Stomach (tissue), 9 donors: ENCODE measurements around the gene SLC24A3. TPM values are rescaled to one million over a fixed set of nuclear protein-coding genes. Genes with fewer than 3 reads are reported as not detected.

Source experiments
- DNase-seq, 2 donors: peaks; one replicate each; pipeline versions ENCODE4 v3.0.0 to v3.0.0-alpha.2; 2013 to 2019
- H3K27ac ChIP-seq, 5 donors: fragments of 200-600 bp in 4 of 5; sonication (generic) in 4 of 5; one replicate each; pipeline ENCODE4 v1.5.1; 2013 to 2019; ENCODE audit warnings: mild to moderate bottlenecking in 1 of 5, moderate library complexity in 1 of 5
- H3K27me3 ChIP-seq, 3 donors: fragments of 200-600 bp; sonication (generic); one replicate each; pipeline ENCODE4 v1.5.1; 2017 to 2019; ENCODE audit warnings: mixed run types in 1 of 3
- H3K36me3 ChIP-seq, 4 donors: fragments of 200-600 bp; sonication (generic); 1 replicate in 3 of 4; 2 replicates in 1 of 4; pipeline ENCODE4 v1.5.1; 2016 to 2019
- H3K4me1 ChIP-seq, 4 donors: fragments of 200-600 bp; sonication (generic); one replicate each; pipeline ENCODE4 v1.5.1; 2016 to 2019
- H3K4me3 ChIP-seq, 4 donors: fragments of 200-600 bp; sonication (generic) in 3 of 4; one replicate each; pipeline ENCODE4 v1.5.1; 2016 to 2019; ENCODE audit warnings: mild to moderate bottlenecking in 1 of 4
- H3K9me3 ChIP-seq, 4 donors: fragments of 200-600 bp; sonication (generic); one replicate each; pipeline ENCODE4 v1.5.1; 2016 to 2019
- CTCF ChIP-seq, 7 experiments: fragments of 450-650 bp in 4 of 7; fragments of 200-600 bp in 3 of 7; sonication (generic) in 3 of 7; IDR thresholded peaks; one replicate each; pipeline ENCODE4 v1.5.1; 2016 to 2019; ENCODE audit warnings: antibody characterized with exemption in 7 of 7, control low read depth in 2 of 7, mild to moderate bottlenecking in 1 of 7
- EP300 ChIP-seq: sonication (generic); formaldehyde crosslinking; IDR thresholded peaks from one replicate; pipeline ENCODE4 v1.6.1; 2017; ENCODE audit warnings: antibody characterized with exemption
- POLR2A ChIP-seq, 4 donors: fragments of 450-650 bp; IDR thresholded peaks; one replicate each; pipeline ENCODE4 v1.6.1; 2016; ENCODE audit warnings: antibody characterized with exemption in 4 of 4, control low read depth in 2 of 4, mild to moderate bottlenecking in 1 of 4, moderate library complexity in 1 of 4
- POLR2AphosphoS5 ChIP-seq, 3 donors: sonication (generic); formaldehyde crosslinking; IDR thresholded peaks; one replicate each; pipeline ENCODE4 v1.6.1; 2016; ENCODE audit warnings: antibody characterized with exemption in 3 of 3
- WGBS, 5 donors: extraction: QIAGEN DNeasy Blood & Tissue Kit in 3 of 5; methylation state at CpG; one replicate each; pipeline versions ENCODE4 v1.1.5 to v1.1.7; 2013 to 2018; 5-methylcytosine and 5-hydroxymethylcytosine counted together
- intact Hi-C: fragments of 100-400 bp; cut with DNase I; formaldehyde crosslinking; loops from one replicate; pipeline ENCODE4 v1.15.1; 2023; ENCODE audit warnings: low total_unique reads
- polyA plus RNA-seq, 3 donors: library from polyadenylated mRNA; stranded (reverse); fragments of 200-250 nt; gene quantifications; one replicate each; pipeline ENCODE4 v1.2.3, GENCODE V29; 2013
- total RNA-seq, 5 donors: library from RNA; depleted of rRNA; stranded (reverse); fragments of >200 nt; gene quantifications; one replicate each; pipeline versions ENCODE4 v1.1.0 to v1.2.3, GENCODE V29; 2014 to 2016
- donor health status: healthy with polysubstance abuse.
- donor health status: Bipolar disorder and iron deficiency.
- donor health status: healthy.

The SLC24A3 gene
- total and polyA plus RNA-seq, 8 donors = 1.8 to 9.0 (median 4.5) TPM

DNA sequence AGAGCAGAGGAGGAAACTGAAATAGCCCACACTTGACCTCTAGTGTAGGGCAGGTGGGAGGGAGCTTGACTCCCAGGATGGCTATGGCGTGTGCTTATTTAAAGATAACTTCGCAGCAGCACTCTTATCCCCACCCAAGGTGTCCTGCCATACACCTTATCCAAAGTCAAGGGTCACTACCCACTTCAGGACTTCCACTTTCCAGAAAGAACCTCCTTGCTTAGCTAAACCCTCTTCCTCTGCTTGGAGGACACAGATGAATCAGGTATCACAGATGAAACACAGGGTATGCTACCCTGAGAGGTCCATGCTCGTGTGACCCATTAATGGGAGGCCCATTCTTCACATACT is 547.9 kb downstream of the SLC24A3 start:
- intact Hi-C loops = no loop called here
- peaks cover 19 to 56% (median 44%) of the 10 kb centered on the region in 4 donors for H3K4me1 ChIP-seq

DNA sequence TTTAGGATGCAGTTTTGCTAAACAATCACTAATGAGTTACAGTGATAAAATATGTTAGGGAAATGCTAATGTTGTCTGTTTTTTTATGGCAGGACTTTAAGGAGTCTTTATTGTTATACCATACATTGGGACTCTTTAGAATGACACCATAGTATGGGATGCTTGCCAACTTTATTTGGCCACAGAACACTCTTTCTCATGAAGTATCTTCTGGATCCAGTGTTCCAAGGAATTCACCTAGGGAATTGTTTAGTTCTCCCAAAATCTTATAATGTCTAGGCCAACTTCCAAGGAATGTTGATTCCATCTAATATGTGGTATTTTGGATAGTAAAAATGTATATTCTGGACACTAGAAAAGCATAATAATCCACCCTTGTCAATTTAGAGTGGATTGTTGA is 548.9 kb downstream of the SLC24A3 start:
- Histone ChIP-seq H3K27ac (peak overlapping the region in 2 of 5 donors; percentile 26 to 98), H3K4me3 (no peak overlapping the region), H3K27me3 (peaks cover 0 to 4% (median 0%) of the 10 kb centered on the region in 3 donors), H3K4me1 (peaks cover 19 to 56% (median 42%) of the 10 kb centered on the region in 4 donors), H3K9me3 (no peaks in the 10 kb centered on the region), H3K36me3 (no peaks in the 10 kb centered on the region)
- TF ChIP-seq EP300 = no peak
- TF ChIP-seq POLR2A (IDR thresholded peaks at IDR 0.05) = no peak
- TF ChIP-seq CTCF (IDR thresholded peaks at IDR 0.05) = no peak
- no peak for TF ChIP-seq POLR2AphosphoS5 (IDR thresholded peaks at IDR 0.05)
- intact Hi-C loops = no loop called here
- DNase-seq = peak in 1 of 2 donors; percentile 52

More for the DNA sequence above, 547.9 kb downstream of the SLC24A3 start:
- Histone ChIP-seq H3K27ac (peak overlapping the region; percentile 16 to 98 (median 94)), H3K36me3 (no peaks in the 10 kb centered on the region), H3K9me3 (no peaks in the 10 kb centered on the region), H3K4me3 (peak overlapping the region in 1 of 4 donors; percentile 72), H3K27me3 (peaks cover 0 to 4% (median 0%) of the 10 kb centered on the region in 3 donors)
- 48 to 83% (median 71%) methylated on average over 3 of the region's 3 CpGs for WGBS, 5 donors
- TF ChIP-seq CTCF (IDR thresholded peaks at IDR 0.05) (no peak), POLR2AphosphoS5 (IDR thresholded peaks at IDR 0.05) (no peak), EP300 (no peak), POLR2A (IDR thresholded peaks at IDR 0.05) (no peak)
- DNase-seq = no peak

DNA sequence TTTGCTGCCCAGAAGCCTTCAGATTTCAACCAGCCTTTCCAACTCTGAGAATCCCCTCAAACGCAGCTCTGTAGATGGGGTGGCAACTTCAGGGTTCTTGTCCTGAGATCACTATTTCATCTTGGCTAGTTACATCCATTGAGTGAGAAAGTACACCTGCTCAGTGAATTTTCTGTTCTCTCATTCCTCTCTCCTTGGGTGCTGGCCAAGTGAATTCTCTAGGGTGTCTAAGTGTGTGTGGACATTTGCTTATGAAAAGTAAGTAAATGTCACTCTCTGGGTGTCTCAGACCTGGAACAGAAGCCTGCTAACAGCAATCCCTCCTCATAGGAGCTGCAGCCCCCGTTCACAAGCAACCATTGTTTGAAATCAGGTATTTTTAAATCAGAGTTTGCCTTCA is 549.4 kb downstream of the SLC24A3 start:
- DNase-seq = peak in 1 of 2 donors; percentile 27
- no peak for TF ChIP-seq POLR2AphosphoS5 (IDR thresholded peaks at IDR 0.05)
- TF ChIP-seq POLR2A (IDR thresholded peaks at IDR 0.05) = no peak
- TF ChIP-seq CTCF (IDR thresholded peaks at IDR 0.05) = no peak
- TF ChIP-seq EP300 = no peak

GRCh38 chr20:19764207-19764606 is 551.8 kb downstream of the SLC24A3 start:
- H3K9me3 ChIP-seq = no peaks in the 10 kb centered on the region
- H3K27me3 ChIP-seq = no peaks in the 10 kb centered on the region
- DNase-seq = no peak
- H3K4me3 ChIP-seq = no peak overlapping the region
- H3K27ac ChIP-seq = no peak overlapping the region
- 44 to 55% (median 52%) methylated on average over 8 of the region's 8 CpGs for WGBS, 5 donors
- no peaks in the 10 kb centered on the region for H3K36me3 ChIP-seq
- TF ChIP-seq POLR2A (IDR thresholded peaks at IDR 0.05) = no peak
- TF ChIP-seq EP300 = no peak
- TF ChIP-seq CTCF (IDR thresholded peaks at IDR 0.05) = no peak
- no peak for TF ChIP-seq POLR2AphosphoS5 (IDR thresholded peaks at IDR 0.05)
- H3K4me1 ChIP-seq = peaks cover 11 to 47% (median 27%) of the 10 kb centered on the region in 4 donors
- intact Hi-C loops = no loop called here

More for the DNA sequence above, 549.4 kb downstream of the SLC24A3 start:
- no peaks in the 10 kb centered on the region for H3K9me3 ChIP-seq
- intact Hi-C loops = no loop called here
- no peaks in the 10 kb centered on the region for H3K36me3 ChIP-seq
- H3K4me1 ChIP-seq = peaks cover 15 to 52% (median 39%) of the 10 kb centered on the region in 4 donors
- no peak overlapping the region for H3K4me3 ChIP-seq
- WGBS, 5 donors = 59 to 74% (median 61%) methylated on average over 2 of the region's 2 CpGs
- H3K27ac ChIP-seq = peak overlapping the region in 2 of 5 donors; percentile 26 to 32
- peaks cover 0 to 4% (median 0%) of the 10 kb centered on the region in 3 donors for H3K27me3 ChIP-seq
